Brain pericyte (primary cell): ENCODE results near the gene CLTA.
"Not testable (repeated sequence)": the region's sequence is repeated elsewhere in the genome, so short reads cannot be mapped to it uniquely, and the experiment has no call there.

Experiments
- DNase-seq: peaks from one replicate; pipeline ENCODE4 v3.0.0-alpha.2; 2012; ENCODE audit warnings: low read depth, low spot score

CLTA gene

GRCh38 chr9:36189976-36190375 is 745 bp upstream of the CLTA start:
- no peak for DNase-seq

DNA sequence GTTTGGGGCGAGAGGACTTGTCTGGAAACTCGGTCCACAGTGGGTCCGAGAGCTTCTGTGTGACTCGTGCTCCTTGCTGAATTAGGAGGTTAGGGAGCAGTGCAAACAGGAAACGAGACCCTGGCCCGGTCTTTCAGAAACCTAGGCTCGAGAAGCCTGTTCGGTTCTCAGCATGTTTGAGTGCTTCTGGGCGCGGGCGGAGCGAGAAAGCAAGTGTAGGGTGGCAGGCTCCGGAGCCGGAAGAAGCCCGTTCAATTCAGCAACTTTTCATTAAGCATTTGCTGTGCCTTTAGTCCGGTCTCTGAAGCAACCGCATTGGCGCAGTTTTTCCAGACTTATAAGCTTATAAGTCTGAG is 547 bp downstream of the CLTA start:
- no peak for DNase-seq

GRCh38 chr9:36191686-36192085 is 965 bp downstream of the CLTA start:
- no peak for DNase-seq

DNA sequence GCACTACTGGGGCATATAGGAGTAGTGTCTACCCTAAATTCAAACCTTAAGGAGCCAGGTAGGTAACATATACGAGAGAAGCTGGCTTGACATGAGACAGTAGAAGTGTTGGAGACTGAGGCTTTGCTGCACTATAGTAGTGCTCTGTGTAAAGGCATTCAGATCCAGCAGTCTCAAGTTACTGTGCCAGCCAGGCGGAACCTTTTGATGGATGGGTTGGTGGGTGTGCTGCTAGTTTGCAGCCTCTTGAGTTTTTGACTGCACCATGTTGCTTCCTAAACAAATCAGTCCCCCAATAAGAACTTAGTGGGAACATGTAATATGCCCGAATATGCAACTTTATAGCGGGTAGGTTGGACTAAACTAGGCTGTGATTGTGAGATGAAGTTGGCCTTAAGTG is 1.5 kb downstream of the CLTA start:
- no peak for DNase-seq

GRCh38 chr9:36193023-36193422 is 2.3 kb downstream of the CLTA start:
- DNase-seq: no peak

DNA sequence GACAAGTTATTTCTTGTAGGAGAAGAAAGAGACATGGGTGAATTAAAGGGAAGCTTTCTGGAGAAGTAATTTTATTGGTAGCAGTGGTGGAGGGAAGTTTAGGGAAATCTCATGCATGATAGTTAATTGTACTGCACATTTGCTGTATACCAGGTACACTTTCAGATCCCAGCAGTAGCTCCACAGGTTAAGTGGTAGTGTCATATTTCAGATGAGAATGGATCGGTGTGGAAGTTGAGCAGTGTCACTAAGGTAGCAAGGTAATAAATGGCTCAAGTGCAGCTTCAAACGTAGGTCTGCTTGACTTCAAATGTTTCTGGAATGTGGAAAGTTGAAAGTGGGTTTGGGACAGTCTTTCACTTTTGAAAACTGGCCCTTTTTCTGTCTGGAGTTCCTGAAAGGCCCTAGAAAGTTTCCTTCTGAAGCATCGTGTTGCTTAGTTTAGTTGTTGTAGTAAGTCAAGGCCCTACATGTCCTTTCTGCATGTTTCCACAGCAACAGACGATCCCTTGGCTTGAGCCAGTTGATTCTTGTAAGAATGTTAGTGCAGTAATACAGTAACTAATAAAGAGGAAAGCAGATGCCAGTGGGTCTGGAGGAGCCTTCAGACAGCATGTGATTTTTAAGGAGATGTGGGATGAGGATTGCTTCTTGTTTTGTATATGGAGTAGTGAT is 3.7 kb downstream of the CLTA start:
- no peak for DNase-seq

DNA sequence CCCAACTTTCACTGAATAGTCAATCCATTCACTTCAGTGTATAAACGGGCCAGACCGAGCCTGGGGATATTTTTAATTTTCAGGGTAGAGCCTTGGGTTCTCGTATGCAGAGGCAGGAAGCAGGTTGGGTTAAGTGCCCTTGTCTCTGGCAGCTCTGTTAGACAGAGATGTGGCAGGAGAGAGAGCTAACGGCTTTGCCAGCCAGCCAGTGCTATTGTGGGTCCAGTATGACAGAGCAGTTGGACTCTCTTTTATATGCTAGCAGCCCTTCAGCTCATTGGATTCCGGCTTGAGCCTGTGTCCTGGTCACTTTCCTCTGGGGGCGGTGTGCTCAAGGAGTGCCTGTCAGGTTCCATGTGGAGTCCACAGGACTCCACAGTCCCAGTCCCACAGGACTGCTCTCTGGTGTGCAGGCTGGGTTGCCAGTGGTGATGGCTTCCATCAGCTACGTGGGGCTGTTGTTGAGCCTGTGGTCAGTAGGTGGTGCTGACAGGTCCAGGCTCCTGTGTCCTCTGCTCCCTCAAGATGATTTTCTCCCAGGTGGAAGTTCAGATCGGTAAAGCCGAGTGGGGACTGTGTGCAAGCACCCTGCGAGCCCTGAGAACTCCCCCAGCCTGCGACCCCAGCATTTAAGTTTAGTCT is 14.3 kb downstream of the CLTA start:
- DNase-seq: no peak

DNA sequence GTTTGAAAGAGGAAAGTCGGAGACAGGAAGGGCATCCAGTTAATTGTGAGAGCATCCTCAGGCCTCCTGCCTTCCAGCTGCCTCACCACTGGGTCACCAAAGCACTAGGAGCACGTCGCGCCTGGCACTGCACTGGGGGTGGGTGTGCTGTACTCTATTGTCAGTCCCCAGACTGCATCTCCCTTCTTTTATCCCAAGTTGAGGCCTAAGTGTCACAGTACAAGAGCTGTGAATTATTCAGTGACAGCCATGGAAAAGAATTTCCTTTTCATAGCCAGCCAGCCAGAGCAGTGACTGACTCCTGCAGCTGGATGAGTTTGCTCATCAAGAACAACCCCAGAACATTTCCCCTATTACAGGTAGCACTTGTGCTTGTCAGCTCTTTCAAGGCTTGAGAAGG is 16.3 kb downstream of the CLTA start:
- DNase-seq: no peak

DNA sequence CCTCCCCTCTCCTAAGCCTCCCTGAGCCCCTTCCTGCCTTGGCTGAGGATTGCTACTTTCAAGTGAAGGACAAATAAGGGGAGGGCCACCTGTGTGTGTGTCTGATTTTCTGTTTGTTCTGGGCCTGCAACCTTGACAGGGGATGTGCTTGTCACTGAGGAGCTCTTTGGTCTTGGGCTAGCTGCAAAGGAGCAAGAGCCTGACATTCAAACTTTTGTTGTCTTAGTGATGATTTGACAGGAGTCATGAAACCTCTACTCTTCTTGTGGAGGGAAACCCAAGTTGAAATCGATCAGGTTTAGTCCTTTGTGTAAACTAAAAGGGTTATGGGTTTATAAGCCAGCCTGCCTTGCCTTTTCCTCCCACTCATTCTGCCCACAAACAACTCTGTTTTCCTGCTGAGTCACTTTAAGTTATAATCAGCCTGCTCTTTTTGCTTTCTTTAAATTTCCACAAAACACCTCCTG is 16.9 kb downstream of the CLTA start:
- DNase-seq: no peak

- DNase-seq: no peak
Observed at GRCh38 chr9:36208521-36209253, 18.0 kb downstream of the CLTA start.

DNA sequence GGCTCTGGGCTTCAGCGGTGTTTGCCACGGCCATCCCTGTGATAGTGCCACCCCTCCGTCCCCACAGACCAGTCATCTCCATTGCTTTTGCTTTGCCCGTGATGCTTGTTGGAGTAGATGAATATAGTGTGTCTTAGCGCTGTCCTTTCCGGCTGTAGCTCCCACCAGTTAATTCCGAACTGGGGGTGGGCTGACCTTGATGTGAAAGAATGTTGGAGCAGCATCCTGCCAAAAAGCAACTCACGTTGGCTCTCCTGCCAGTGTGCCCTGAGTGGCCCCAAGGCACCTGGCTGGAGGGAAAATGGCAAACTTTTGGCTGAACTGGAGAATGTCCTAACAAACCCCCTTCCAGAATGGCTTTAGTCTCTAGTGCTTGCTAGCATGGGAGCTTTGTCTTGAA is 20.0 kb downstream of the CLTA start:
- DNase-seq: no peak

- DNase-seq: no peak
Observed at GRCh38 chr9:36211510-36211909, 20.8 kb downstream of the CLTA start.

DNA sequence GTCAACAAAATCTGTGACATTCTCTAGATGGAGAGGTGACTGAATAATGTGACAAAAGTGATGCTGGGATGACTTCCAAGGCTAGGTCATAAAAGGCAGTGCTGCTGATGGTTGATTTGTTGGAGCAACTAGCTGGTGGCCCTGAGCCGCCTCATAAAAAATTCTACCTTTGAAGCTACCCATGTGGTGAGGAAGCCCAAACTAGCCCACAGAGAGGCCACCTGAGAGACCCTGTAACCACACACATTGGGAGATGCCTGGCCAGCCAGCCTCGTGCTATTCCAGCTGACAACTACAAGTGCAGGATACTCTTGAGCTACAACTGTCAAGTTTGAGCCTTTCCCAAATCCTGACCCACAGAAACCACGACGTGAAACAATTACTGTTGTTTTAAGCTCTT is 22.7 kb downstream of the CLTA start:
- no peak for DNase-seq

DNA sequence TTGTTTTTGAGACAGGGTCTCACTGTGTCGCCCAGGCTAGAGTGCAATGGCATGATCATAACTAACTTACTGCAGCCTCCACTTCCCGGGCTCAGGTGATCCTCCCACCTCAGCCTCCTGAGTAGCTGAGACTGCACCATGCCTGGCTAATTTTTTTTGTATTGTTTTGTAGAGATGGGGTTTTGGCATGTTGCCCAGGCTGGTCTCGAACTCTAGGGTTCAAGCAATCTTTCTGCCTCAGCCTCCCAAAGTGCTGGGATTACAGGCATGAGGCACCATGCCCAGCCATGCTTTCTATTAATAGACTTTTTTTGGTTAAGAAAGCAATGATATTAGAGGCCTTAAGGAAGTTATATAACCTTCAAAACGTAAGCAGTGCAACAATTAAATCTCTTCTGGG is 23.3 kb downstream of the CLTA start:
- DNase-seq: no peak

DNA sequence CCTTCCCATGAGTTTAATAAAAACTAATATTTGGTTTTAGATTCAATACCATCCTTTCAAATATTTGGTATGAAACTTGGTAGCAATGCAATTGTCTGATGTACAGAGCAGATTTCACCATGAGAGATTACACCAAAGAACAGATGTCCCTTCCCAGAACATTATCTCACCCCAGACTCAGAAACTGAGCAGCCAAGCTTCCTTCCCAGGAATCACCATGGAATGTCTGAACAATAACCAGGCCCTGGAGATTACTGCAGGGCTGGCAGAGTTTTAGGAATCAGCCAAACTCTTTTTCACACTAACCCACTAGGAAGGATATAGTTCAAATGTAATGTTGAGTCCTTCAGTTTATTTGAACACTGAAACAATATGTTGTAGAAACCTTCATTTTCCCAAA is 23.9 kb downstream of the CLTA start:
- no peak for DNase-seq

DNA sequence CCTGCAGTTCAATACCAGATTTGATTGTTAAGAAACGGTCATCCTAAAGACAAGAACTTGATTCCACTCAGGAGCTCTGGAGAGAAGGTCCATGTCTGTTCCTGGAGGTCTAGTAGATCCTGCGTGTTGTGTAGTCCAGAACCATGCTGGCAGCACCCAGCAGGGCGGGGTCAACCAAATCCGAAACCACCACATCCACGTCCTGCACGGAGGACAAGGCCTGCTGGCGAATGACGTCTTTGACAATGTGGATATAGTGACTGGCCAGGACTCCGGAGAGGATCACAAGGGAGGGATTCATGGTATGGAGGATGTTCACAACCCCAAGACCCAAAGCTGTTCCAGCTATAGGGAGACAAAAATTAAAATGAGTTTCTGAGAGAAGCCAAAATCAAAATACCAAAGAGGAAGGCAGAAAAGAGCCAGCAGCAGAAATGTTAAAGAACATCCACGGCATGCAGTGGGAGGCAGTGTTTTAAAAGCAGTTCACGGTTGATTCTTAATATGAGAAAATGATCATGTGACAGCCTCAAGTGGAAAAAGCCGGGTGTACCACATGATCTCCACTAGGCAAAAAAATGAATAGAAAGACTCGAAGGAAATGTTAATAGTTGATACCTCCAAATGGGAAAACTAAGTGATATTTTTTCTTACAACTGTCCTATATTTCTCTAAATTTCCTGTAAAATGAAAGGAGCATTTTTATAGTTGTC is 26.7 kb downstream of the CLTA start:
- DNase-seq: no peak

GRCh38 chr9:36218011-36218410 is 27.3 kb downstream of the CLTA start:
- no peak for DNase-seq

DNA sequence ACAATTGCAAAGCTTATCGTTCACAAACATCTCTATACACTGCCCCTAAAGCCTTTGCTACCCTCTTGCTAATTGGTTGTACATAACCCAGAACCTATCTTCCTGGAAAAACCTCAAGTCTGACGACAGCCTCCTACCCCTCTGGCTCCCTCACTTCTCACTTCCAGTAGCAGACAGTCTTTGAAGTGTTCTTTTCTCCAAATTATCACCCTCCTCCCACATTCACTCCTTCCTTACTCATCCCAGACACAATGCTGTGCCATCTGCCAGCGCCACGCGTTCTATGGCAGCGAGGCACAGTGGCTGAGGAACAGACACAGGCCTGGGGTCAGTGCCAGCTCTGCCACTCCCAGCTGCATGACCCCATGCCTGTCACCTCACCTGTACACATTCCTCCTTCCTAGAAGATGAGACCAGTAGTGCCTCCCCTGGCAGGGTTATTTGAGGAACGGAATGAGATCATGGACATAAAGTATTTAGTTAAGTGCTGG is 27.7 kb downstream of the CLTA start:
- no peak for DNase-seq

DNA sequence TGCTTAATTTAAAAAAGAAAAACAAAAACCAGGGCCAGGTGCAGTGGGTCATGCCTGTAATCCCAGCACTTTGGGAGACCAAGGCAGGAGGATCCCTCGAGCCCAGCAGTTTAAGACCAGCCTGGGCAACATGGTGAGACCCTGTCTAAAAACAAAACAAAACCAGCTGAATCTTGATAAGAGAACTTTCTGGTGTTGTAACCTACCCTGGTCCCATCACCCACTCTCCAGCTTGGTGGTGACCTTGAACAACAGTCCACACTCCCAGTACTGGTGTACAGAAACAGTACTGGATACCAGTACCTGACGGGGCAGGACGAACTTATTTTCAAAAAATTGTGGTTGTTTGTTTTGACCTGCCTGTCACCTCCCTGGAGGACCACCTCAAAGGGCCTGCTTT is 30.9 kb downstream of the CLTA start:
- no peak for DNase-seq

- DNase-seq: no peak
Observed at GRCh38 chr9:36222449-36222848, 31.7 kb downstream of the CLTA start.

DNA sequence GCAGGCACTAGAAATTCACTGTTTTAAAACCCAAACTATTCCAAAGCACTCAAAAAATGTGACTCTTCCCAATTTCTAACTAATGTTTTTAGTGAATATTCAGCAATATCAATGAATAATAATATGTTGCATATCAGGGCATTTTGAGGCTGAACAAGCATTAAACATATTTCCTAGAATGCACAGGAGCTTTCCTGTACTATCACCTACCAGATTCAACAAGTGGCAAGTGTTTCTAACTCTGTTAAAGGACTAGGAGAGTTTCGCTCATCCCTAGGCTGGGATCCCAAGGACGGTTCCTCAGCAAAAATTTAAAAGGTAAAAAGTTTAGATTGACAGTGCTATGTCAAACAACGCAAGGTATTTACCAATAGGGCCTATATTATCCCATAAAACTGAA is 46.5 kb downstream of the CLTA start:
- no peak for DNase-seq

GRCh38 chr9:36239205-36239604 is 48.5 kb downstream of the CLTA start:
- DNase-seq: not testable (repeated sequence)
